GM19240 (cell line): ENCODE results near the gene IGFL3.

Experiments
- DNase-seq: peaks from one replicate; pipeline ENCODE4 v3.0.0; 2011; ENCODE audit warnings: low spot score; ENCODE audit not compliant: insufficient read length

Gene IGFL3

GRCh38 chr19:46076951-46077814 lies 47.3 kb downstream of the IGFL3 start:
- DNase-seq, result peak; percentile 6

- no peak for DNase-seq
Observed at GRCh38 chr19:46076031-46076880, 48.2 kb downstream of the IGFL3 start.

- DNase-seq, result no peak
Observed at GRCh38 chr19:46073268-46073922, 51.1 kb downstream of the IGFL3 start.
